GM20000 (cell line): ENCODE measurements around the gene WDR88.
"Not testable (repeated sequence)": the region's sequence is repeated elsewhere in the genome, so short reads cannot be mapped to it uniquely, and the experiment has no call there.

ENCODE experiments used
- DNase-seq: peaks from one replicate; pipeline ENCODE4 v3.0.0; 2012; ENCODE audit warnings: low spot score
- TF ChIP-seq, protein P1 (sequence below): IDR thresholded peaks from 2 replicates; pipeline ENCODE4 v1.5.1; 2012; ENCODE audit warnings: mild to moderate bottlenecking, control low read depth; ENCODE audit errors: extremely low read depth, missing control alignments

Gene WDR88

DNA sequence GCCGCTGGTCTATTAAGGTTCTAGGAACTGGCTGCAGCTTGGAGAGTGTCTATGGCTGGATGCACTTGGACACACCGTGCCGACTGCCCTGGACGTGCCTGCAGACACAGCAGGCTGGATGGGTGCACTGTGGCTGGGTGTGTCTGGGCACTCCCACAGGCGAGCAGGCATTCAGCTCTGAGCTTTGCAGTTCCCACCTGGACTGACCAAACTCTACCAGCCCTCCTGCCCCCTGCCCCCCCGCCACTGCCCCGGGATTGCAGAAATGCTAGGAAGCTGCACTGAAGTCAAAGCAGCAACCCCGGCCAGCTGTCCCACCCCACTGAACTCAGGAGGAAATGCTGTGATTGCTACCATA, 55.2 kb downstream of the WDR88 start:
- TF ChIP-seq, protein P1, sequence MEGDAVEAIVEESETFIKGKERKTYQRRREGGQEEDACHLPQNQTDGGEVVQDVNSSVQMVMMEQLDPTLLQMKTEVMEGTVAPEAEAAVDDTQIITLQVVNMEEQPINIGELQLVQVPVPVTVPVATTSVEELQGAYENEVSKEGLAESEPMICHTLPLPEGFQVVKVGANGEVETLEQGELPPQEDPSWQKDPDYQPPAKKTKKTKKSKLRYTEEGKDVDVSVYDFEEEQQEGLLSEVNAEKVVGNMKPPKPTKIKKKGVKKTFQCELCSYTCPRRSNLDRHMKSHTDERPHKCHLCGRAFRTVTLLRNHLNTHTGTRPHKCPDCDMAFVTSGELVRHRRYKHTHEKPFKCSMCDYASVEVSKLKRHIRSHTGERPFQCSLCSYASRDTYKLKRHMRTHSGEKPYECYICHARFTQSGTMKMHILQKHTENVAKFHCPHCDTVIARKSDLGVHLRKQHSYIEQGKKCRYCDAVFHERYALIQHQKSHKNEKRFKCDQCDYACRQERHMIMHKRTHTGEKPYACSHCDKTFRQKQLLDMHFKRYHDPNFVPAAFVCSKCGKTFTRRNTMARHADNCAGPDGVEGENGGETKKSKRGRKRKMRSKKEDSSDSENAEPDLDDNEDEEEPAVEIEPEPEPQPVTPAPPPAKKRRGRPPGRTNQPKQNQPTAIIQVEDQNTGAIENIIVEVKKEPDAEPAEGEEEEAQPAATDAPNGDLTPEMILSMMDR, result no peak
- DNase-seq, result no peak

DNA sequence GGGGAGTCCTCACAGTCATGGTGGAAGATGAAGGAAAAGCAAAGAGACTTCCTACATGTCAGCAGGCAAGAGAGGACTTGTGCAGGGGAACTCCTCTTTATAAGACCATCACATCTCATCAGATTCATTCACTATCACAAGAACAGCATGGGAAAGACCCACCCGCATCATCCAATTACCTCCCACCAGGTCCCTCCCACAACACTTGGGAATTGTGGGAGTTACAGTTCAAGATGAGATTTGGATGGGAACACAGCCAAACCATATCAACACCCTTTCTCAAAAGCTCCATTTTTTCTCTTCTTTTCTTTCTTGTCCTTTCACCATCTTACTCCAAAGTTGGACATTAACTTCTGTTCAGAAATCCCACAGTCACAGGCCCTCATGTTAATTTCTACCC, 57.5 kb downstream of the WDR88 start:
- TF ChIP-seq, protein P1, result no peak
- DNase-seq, result no peak

DNA sequence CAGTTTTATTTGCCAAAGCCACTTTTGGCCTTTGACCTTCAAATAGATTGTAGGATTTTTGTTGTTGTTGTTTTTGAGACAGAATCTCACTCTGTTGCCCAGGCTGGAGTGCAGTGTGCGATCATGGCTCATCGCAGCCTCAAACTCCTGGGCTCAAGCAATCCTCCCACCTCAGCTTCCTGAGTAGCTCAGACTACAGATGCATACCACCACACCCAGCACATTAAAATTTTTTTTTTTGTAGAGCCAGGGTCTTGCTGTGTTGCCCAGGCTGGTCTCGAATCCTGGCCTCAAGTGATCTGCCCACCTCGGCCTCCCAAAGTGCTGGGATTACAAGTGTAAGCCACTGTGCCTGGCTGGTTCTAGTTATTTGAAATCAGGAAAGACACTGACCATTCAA, 59.2 kb downstream of the WDR88 start:
- not testable (repeated sequence) for DNase-seq

DNA sequence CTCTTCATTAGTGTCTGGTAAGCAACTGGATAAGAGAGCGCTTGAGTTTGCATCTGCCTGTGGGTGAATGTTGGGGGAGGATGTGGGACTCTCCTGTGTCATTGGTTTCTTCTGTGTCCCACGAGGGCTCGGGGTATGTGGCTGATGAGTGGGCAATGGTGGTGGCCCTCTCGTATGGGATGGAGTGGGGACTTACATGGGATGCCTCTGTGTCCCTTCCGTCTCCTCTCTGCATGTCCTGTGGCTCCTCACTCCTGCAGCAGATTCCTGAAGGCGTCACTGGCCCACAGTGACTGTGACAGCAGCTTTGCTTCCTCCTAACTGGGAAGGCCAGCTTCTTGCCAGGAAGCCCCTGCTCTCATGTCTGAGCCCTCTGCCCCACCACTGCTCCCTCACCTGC, 59.6 kb downstream of the WDR88 start:
- TF ChIP-seq, protein P1, result no peak
- no peak for DNase-seq

- DNase-seq, result no peak
- TF ChIP-seq, protein P1, result no peak
These were observed 60.1 kb downstream of the WDR88 start for GRCh38 chr19:33192010-33192409.

DNA sequence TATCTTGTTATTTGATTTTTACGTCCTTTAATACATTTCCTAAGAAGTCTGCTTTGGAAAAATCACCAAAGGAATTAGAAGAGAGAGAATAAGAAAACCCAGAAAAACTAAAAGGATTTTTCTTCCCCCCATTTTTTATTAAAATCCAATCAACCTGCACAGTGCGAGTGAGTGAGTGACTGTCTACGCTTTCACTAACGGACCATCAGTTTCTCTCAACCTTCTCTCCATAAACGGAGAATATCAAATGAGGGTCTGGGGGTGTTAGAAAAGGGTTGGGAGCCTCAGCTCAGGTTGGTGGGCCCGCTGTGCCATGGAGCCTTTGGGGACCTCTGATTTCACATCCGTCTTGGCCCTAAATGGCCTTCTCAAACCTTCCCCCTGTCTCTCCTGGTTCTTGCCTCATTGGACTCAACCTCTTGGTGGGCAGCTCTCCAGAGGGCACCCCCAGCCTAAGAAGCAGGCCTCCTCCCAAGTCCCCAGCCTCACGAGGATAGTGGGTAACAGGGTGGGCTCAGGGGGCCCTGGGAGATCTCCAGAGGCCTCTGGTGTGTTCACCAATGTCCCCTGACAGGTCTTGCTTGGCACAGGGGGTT, 61.5 kb downstream of the WDR88 start:
- DNase-seq, result no peak
- TF ChIP-seq, protein P1, result no peak

- TF ChIP-seq, protein P1, result no peak
- no peak for DNase-seq
These were observed 62.0 kb downstream of the WDR88 start, which contains the start of gene LRP3 for GRCh38 chr19:33193865-33194362. Gene LRP3 (plus strand): TSS chr19:33194330. CDS start chr19:33194786, 456 bp downstream.

GRCh38 chr19:33194532-33194885, 62.6 kb downstream of the WDR88 start:
- TF ChIP-seq, protein P1, result no peak
- DNase-seq, result no peak
